Skin of body (tissue), 2 donors: Measurements from ENCODE around the gene MROH8. TPM values are rescaled to one million over a fixed set of nuclear protein-coding genes. Genes with fewer than 3 reads are reported as not detected.

Experiments used
- DNase-seq: peaks from one replicate; lab custom pipeline; 2025; lab: John Stamatoyannopoulos, UW
- total RNA-seq: library from RNA; depleted of rRNA; stranded (reverse); fragments of >200 nt; gene quantifications from one replicate; pipeline ENCODE4 v1.2.3, GENCODE V29; 2014

Gene MROH8
- 1.7 TPM for total RNA-seq

- peak; percentile 94 for DNase-seq
Observed at GRCh38 chr20:37178839-37179682, at the start of gene MROH8, which contains the start of gene RPN2. Gene MROH8 (minus strand): TSS chr20:37179548. Gene RPN2 (plus strand): TSS chr20:37179330. CDS start chr20:37179357, 27 bp downstream.

DNA sequence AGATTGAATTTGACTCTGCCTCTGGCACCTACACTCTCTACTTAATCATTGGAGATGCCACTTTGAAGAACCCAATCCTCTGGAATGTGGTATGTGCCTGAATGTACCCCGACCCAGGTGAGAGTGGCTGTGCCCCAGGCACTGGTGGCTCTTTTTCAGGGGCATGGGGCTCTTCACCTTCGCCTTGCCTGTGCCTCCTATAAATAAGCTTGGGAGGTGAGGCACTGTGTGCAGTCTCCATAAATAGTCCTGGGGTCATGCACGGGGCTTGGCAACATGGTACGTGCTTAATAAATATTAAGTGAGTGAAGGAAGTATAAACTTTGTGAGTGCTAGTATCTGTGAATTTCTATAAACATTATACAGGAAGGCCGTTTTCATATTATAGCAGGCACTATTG is 49.3 kb upstream of the MROH8 start:
- no peak for DNase-seq

DNA sequence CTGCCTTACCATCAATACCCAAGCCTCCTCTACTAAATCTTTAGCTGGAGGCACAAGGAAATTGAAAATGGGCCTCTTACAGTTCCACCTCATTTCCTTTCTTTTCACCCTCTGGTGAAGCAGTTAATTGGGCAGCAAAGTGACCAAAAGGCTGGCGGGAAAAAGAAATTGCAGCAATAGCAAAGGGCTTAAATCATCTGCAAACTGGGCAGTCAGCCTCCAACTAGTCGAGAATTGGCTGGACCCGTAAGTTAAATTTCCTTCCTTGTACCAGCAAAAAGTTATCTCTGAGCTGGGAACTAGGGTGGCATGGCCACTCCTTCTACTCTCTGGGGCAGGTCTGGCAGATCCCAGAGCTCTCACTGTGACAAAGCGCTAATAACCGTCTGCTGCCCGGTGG is 48.7 kb upstream of the MROH8 start:
- DNase-seq, result no peak

- no peak for DNase-seq
Observed at GRCh38 chr20:37226889-37227288, 47.5 kb upstream of the MROH8 start.

DNA sequence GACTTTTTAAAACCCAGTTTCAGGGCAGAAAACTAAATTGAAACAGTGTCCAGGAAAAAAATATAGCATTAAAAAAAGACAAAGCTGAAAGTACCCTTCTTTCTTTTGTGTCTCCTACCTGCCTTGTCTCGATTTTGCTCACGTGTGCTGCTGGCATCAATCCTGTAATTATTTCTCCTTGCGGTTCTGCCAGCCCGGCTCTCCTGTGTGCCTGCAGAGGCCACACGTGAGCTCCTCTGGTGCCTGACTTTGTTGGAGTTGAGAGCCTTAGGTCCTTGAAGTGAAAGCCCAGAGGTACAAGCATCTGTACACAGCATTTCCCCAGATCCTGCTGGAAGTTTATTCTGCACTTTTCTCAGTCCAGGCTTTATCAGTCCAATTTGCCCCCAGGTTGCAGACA is 45.8 kb upstream of the MROH8 start:
- no peak for DNase-seq

DNA sequence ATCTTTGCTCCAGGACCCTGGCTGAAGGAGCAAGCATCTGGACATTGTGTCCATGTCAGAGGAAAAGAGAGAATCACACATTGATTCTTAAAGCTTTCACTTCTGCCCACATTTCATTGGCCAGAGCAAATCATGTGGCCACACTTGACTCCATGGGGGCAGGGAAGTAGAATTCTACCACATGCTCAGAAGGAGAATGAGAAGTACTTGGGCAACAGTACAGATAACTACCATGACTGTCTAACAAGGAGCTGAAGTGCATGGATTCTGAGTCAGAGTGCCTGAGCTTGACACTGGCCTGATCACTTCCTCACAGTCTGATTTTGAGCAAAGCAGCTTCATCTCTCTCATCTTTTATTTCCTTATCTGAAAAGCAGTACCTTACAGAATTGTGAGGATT is 43.7 kb upstream of the MROH8 start:
- DNase-seq, result no peak

DNA sequence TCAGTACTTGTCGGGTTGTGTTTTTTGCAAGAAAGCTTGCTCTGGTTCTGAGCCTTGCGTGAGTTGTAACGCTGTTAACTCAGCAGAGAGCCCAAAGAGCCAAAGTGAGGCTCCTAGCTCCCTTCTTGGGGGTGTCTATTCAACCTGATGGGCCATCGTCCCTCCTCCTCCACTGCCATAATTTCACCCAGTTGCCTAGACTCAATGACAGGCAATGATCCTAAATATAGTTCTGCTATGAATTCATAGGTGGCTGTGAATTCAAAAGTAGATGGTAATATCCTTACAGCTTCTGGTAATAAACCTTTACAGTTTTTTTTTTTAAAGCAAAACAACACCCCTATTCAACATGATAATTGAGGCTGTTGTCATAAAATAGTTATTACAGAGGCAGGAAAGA is 42.7 kb upstream of the MROH8 start:
- no peak for DNase-seq

DNA sequence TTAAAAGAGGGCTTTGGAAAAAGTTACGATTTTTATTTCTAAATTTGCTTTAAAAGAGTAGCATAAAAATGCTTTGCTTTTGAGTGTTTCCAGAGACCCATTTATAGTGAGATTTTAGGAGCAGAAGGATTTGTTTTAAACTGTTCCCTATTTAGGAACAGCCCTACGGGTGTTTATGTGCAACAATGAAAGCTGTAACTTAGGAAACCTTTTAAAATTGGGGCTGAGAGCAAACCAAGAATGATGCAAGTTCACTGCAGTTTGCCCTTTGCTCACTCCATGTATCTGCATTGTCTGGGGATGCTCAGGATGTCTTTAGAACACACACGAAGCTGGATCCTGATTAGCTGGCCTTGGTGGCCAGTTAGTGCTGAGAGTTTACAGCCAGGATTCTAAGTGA is 41.4 kb upstream of the MROH8 start:
- no peak for DNase-seq

GRCh38 chr20:37219751-37220668 is 40.7 kb upstream of the MROH8 start:
- no peak for DNase-seq

DNA sequence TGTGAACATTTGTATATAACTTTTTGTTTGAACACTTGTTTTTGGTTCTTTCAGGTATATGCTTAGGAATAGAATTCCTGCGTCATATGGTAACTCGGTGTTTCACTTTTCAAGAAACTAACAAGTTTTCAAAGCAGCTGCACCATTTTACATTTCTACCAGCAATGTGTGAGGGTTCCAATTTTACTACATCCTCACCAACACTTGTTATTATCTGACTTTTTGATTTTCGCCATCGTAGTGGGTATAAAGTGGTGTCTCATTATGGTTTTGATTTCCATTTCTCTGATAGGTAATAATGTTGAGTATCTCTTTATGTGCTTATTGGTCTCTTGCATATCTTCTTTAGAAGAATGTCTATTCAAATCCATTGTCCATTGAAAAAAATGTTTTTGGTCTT is 39.6 kb upstream of the MROH8 start:
- no peak for DNase-seq

- DNase-seq, result no peak
Observed at GRCh38 chr20:37218441-37218840, 39.1 kb upstream of the MROH8 start.

DNA sequence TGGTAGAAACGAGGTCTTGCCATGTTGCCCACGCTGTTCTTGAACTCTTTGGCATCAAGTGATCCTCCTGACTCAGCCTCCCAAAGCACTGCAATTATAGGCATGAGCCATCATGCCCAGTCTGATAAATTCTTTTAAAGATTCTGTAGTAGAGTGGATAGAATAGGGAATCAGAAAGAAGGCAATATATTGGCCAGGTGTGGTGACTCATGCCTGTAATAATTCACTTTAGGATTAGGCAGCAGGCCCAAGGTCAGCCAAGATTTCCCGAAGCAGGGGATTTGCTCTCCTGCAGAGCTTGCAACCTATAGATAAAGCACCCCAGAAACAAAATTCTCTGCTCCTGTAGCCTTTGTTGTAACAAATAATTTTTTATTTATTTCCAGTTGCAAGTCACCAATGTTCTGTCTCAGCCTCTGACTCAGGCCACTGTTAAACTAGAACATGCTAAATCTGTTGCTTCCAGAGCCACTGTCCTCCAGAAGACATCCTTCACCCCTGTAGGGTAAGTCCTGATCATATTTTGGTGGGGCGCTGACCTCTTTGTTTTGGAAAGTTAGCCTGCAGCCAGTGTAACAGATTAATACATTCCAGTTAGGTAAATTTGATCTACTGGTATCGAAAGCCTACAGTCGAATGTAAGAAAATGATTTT is 30.4 kb upstream of the MROH8 start:
- no peak for DNase-seq

DNA sequence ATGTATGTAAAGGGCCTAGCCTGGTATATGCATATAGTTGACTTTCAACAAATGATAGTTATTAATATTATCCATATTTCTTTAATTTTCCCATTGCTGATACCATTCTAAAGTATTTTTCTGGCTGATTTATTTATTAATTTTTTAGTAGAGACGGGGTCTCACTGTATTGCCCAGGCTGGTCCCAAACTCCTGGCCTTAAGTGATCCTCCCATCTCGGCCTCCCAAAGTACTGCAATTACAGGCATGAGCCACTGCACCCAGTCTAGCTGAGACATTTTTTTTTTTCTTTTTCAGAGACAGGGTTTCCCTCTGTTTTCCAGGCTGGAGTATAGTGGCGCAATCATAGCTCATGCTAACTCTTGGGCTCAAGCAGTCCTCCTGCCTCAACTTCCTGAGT is 29.8 kb upstream of the MROH8 start:
- DNase-seq, result no peak

DNA sequence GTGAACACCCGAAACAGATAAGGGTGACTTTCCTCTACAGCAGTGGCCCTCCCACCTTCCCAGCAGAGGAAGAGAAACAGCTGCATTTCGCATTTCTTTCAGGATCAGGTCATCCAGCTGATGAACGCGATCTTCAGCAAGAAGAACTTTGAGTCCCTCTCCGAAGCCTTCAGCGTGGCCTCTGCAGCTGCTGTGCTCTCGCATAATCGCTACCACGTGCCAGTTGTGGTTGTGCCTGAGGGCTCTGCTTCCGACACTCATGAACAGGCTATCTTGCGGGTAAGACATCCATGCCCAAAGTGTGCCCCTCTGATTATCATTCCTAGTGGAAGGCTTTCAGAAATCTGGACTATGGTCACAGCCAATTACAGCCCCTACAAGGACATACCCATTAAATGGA is 27.8 kb upstream of the MROH8 start:
- no peak for DNase-seq

GRCh38 chr20:37205794-37206193 is 26.4 kb upstream of the MROH8 start:
- no peak for DNase-seq

DNA sequence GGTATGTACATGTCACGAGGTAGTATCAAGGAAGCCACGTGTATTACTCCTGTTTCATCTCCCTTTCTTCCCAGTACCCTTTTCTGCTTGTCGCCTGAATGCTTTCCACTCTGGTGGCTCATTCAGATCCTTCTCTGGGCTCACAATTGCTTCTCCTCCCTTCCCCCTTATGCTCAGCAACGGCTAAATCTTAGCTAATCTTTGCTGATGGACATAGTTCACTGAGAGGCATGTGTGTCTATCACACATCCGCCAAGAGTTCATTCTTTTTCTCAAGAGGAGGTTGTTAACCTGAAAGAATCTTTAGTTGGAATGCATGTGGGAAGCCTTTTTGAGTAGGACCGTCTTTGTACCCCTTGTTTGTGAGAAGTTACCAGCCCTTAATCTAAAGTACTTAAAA is 25.8 kb upstream of the MROH8 start:
- no peak for DNase-seq

DNA sequence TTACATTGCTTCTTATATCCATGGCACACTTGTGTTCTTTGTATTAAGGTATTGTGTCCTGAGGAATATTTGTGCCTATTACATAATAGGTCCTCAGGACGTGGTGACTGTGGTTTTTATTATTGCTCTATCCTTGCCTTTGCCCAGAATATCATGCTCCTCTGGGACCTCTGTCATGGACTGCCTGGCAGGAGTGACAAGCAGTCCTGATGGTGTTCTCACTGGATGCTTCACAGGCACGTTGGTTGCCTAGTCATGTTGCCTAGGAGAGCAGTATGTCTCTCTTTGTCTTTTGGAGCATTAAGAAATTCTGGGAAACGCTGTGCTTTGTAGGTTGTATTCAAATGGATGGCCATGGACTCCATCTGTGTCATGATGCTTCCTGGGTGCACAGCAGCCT is 24.7 kb upstream of the MROH8 start:
- no peak for DNase-seq

GRCh38 chr20:37202267-37202943 is 23.1 kb upstream of the MROH8 start:
- peak; percentile 94 for DNase-seq

- no peak for DNase-seq
Observed at GRCh38 chr20:37201827-37202162, 22.4 kb upstream of the MROH8 start.

GRCh38 chr20:37200926-37201826 is 21.8 kb upstream of the MROH8 start:
- DNase-seq, result no peak
